A673 (cell line): ENCODE data around the gene ATP8A2.

Experiments used
- CTCF ChIP-seq: fragments of 300-800, 200-600 bp; sonication (generic); conservative IDR thresholded peaks from 2 replicates; pipeline ENCODE4 v1.5.1; 2017; ENCODE audit warnings: low read depth, mild to moderate bottlenecking, antibody characterized with exemption, low read length, moderate library complexity, mixed read lengths
- EZH2 ChIP-seq: fragments of 200-600 bp; sonication (generic); IDR thresholded peaks from 2 replicates; pipeline ENCODE4 v1.6.1; 2017; ENCODE audit warnings: borderline replicate concordance, low read depth, mild to moderate bottlenecking, mixed read lengths, antibody characterized with exemption, low read length; ENCODE audit not compliant: poor library complexity, severe bottlenecking

- TF ChIP-seq EZH2 (no peak), CTCF (no peak)
These were observed 487.8 kb downstream of the ATP8A2 start for GRCh38 chr13:25859528-25859927.
